Muscle of arm (tissue), 12 donors: Measurements from ENCODE around the gene KIAA0753. TPM values are rescaled to one million over a fixed set of nuclear protein-coding genes. Genes with fewer than 3 reads are reported as not detected.

Experiments used
- polyA plus RNA-seq, 12 donors: library from polyadenylated mRNA; unstranded; fragments of 120-200 nt; gene quantifications; one replicate each; pipeline ENCODE4 v1.2.1, GENCODE V29; 2013; ENCODE audit not compliant: insufficient read length in 12 of 12

KIAA0753 gene
- polyA plus RNA-seq, 12 donors, result 10.9 to 41.8 (median 12.7) TPM; not detected in 1

Other genes starting within 250 kb of the KIAA0753 start
- not detected for gene AIPL1, start 205.6 kb downstream of the KIAA0753 start, polyA plus RNA-seq
- 10 to 100 TPM in 9 of 12 donors, 1 to 10 TPM in 2, not detected in 1; 7.8 to 20.2 (median 12.6) TPM for gene PIMREG, start 196.3 kb downstream of the KIAA0753 start, polyA plus RNA-seq
- gene PITPNM3, start 84.2 kb downstream of the KIAA0753 start, polyA plus RNA-seq, result 10 to 100 TPM in 1 of 12 donors, 1 to 10 TPM in 10, not detected in 1; 2.5 to 10.3 (median 5.8) TPM
- gene TXNDC17, start 349 bp upstream of the KIAA0753 start, polyA plus RNA-seq, result 10 to 100 TPM in 11 of 12 donors, not detected in 1; 40.2 to 72.6 (median 51.5) TPM
- gene MED31, start 10.9 kb upstream of the KIAA0753 start, polyA plus RNA-seq, result 10 to 100 TPM in 11 of 12 donors, not detected in 1; 11.9 to 26.8 (median 18.4) TPM
- gene C17orf100, start 11.1 kb upstream of the KIAA0753 start, polyA plus RNA-seq, result 1 to 10 TPM in 10 of 12 donors, not detected in 2; 2.5 to 5.5 (median 3.6) TPM
- gene SLC13A5, start 72.7 kb upstream of the KIAA0753 start, polyA plus RNA-seq, result 1 to 10 TPM in 1 of 12 donors, under 1 TPM in 8, not detected in 3; 0.11 to 1.9 (median 0.22) TPM
- 10 to 100 TPM in 6 of 12 donors, 1 to 10 TPM in 4, not detected in 2; 4.7 to 24.0 (median 12.5) TPM for gene XAF1, start 115.3 kb upstream of the KIAA0753 start, polyA plus RNA-seq
- under 1 TPM in 5 of 12 donors, not detected in 7; 0.07 to 0.41 (median 0.20) TPM for gene FBXO39, start 135.5 kb upstream of the KIAA0753 start, polyA plus RNA-seq
- under 1 TPM in 2 of 12 donors, not detected in 10; 0.09 to 0.40 TPM for gene TEKT1, start 191.0 kb upstream of the KIAA0753 start, polyA plus RNA-seq